H1 (cell line): ENCODE measurements around the gene TOMM22. TPM values are rescaled to one million over a fixed set of nuclear protein-coding genes. Genes with fewer than 3 reads are reported as not detected.

Experiments used
- CTCF ChIA-PET: fragments of 300-600 bp; sonication (Branson Sonifier 250); formaldehyde crosslinking; loops from one replicate; lab custom pipeline; 2021; ENCODE audit not compliant: partially characterized antibody; lab: Charles Lee
- POLR2A ChIA-PET: fragments of 300-600 bp; sonication (Branson Sonifier 250); formaldehyde crosslinking; loops from one replicate; lab custom pipeline; 2021; ENCODE audit warnings: inconsistent platforms; ENCODE audit not compliant: partially characterized antibody; lab: Charles Lee
- DNase-seq, 2 experiments: peaks; one replicate each; pipeline versions ENCODE4 v3.0.0 to v3.0.0-alpha.2; 2010 to 2022; ENCODE audit warnings: low spot score in 2 of 2, low read depth in 1 of 2, mixed read lengths in 1 of 2
- FAIRE-seq: peaks from 2 replicates; lab custom pipeline; 2011; peaks lifted over from hg19 to GRCh38; lab: Jason Lieb, UNC
- H2AFZ ChIP-seq: 2 replicates; pipeline ENCODE4 v1.8.1; 2012; ENCODE audit warnings: low read length, inconsistent platforms
- H2AK5ac ChIP-seq: 2 replicates; pipeline ENCODE4 v1.6.1; 2013; ENCODE audit warnings: low read depth, low read length
- H2BK120ac ChIP-seq: replicated peaks from 2 replicates; pipeline ENCODE3; 2013; ENCODE audit warnings: low read depth, low read length, inconsistent platforms
- H2BK12ac ChIP-seq: 2 replicates; pipeline ENCODE4 v1.6.1; 2013; ENCODE audit warnings: low read depth, low read length
- H2BK15ac ChIP-seq: 2 replicates; pipeline ENCODE4 v1.6.1; 2013; ENCODE audit warnings: low read length
- H2BK20ac ChIP-seq: 2 replicates; pipeline ENCODE4 v1.6.1; 2013; ENCODE audit warnings: low read length
- H2BK5ac ChIP-seq: 2 replicates; pipeline ENCODE4 v1.6.1; 2013; ENCODE audit warnings: low read depth, low read length
- H3K14ac ChIP-seq: 2 replicates; pipeline ENCODE4 v1.6.1; 2013; ENCODE audit warnings: inconsistent platforms; ENCODE audit not compliant: insufficient read length
- H3K18ac ChIP-seq: 2 replicates; pipeline ENCODE4 v1.6.1; 2013; ENCODE audit warnings: low read length; ENCODE audit errors: extremely low read depth
- H3K23ac ChIP-seq: 2 replicates; pipeline ENCODE4 v1.6.1; 2013; ENCODE audit warnings: inconsistent platforms; ENCODE audit not compliant: insufficient read length
- H3K23me2 ChIP-seq: 2 replicates; pipeline ENCODE4 v1.6.1; 2013; ENCODE audit warnings: low read depth, low read length
- H3K27ac ChIP-seq: 2 replicates; pipeline ENCODE4 v1.6.1; 2011; ENCODE audit warnings: low read depth, low read length, inconsistent platforms
- H3K27me3 ChIP-seq, 4 experiments: replicated peaks in 1 of 4; 1 replicate in 1 of 4; 2 replicates in 3 of 4; pipeline versions ENCODE4 v1.6.1 to v1.8.1; 2011 to 2013; ENCODE audit warnings: low read length in 3 of 4, mild to moderate bottlenecking in 3 of 4, inconsistent platforms in 2 of 4, mixed read lengths in 2 of 4, moderate library complexity in 1 of 4; ENCODE audit not compliant: control insufficient read depth in 3 of 4, insufficient read depth in 3 of 4; ENCODE audit errors: extremely low read depth in 1 of 4
- H3K36me3 ChIP-seq, 4 experiments: 2 replicates each; pipeline versions ENCODE4 v1.6.1 to v1.8.1; 2011 to 2013; ENCODE audit warnings: mild to moderate bottlenecking in 4 of 4, low read length in 3 of 4, moderate library complexity in 2 of 4, control low read depth in 1 of 4, inconsistent platforms in 1 of 4; ENCODE audit not compliant: insufficient read depth in 4 of 4, control insufficient read depth in 2 of 4
- H3K4ac ChIP-seq: replicated peaks from 2 replicates; pipeline ENCODE3; 2013; ENCODE audit warnings: low read length, low read depth, mixed read lengths, inconsistent platforms; ENCODE audit not compliant: insufficient read length
- H3K4me1 ChIP-seq, 4 experiments: replicated peaks in 1 of 4; 1 replicate in 1 of 4; 2 replicates in 3 of 4; pipeline versions ENCODE4 v1.6.1 to v1.8.1; 2011 to 2013; ENCODE audit warnings: low read length in 3 of 4, inconsistent platforms in 2 of 4, mixed read lengths in 1 of 4; ENCODE audit not compliant: insufficient read depth in 4 of 4, control insufficient read depth in 3 of 4
- H3K4me2 ChIP-seq, 2 experiments: 2 replicates each; pipeline versions ENCODE4 v1.6.1 to v1.8.1; 2011 to 2013; ENCODE audit warnings: low read depth in 2 of 2, low read length in 2 of 2, control low read depth in 1 of 2, inconsistent platforms in 1 of 2, mild to moderate bottlenecking in 1 of 2; ENCODE audit not compliant: insufficient read depth in 1 of 2
- H3K4me3 ChIP-seq, 4 experiments: fragments of 200-600, 300-600 bp in 1 of 4; sonication (generic), shearing (Covaris generic), sonication (Bioruptor Twin) in 1 of 4; 2 replicates each; pipeline versions ENCODE4 v1.5.1 to v1.8.1; 2011 to 2016; ENCODE audit warnings: low read length in 4 of 4, low read depth in 3 of 4, control low read depth in 2 of 4, inconsistent platforms in 2 of 4, mild to moderate bottlenecking in 2 of 4, mixed read lengths in 1 of 4, moderate library complexity in 1 of 4; ENCODE audit not compliant: insufficient read depth in 2 of 4; ENCODE audit errors: extremely low read depth in 1 of 4
- H3K56ac ChIP-seq: replicated peaks from 2 replicates; pipeline ENCODE3; 2013; ENCODE audit warnings: low read depth, mild to moderate bottlenecking, mixed read lengths, low read length, inconsistent platforms; ENCODE audit not compliant: insufficient read length
- H3K79me1 ChIP-seq: 2 replicates; pipeline ENCODE4 v1.6.1; 2013; ENCODE audit warnings: low read depth, low read length, control low read depth
- H3K79me2 ChIP-seq, 2 experiments: 2 replicates each; pipeline versions ENCODE4 v1.6.1 to v1.8.1; 2012 to 2013; ENCODE audit warnings: low read length in 2 of 2, mild to moderate bottlenecking in 2 of 2, inconsistent platforms in 1 of 2; ENCODE audit not compliant: insufficient read depth in 2 of 2, control insufficient read depth in 1 of 2
- H3K9ac ChIP-seq, 4 experiments: replicated peaks in 1 of 4; 1 replicate in 1 of 4; 2 replicates in 3 of 4; pipeline versions ENCODE4 v1.6.1 to v1.8.1; 2011 to 2013; ENCODE audit warnings: low read depth in 3 of 4, low read length in 3 of 4, control low read depth in 2 of 4, mild to moderate bottlenecking in 2 of 4, moderate library complexity in 2 of 4, inconsistent platforms in 1 of 4; ENCODE audit errors: extremely low read depth in 1 of 4
- H3K9me3 ChIP-seq, 2 experiments: 2 replicates each; pipeline versions ENCODE4 v1.6.1 to v1.8.1; 2012 to 2013; ENCODE audit warnings: mild to moderate bottlenecking in 2 of 2, moderate library complexity in 2 of 2, control low read depth in 1 of 2, inconsistent platforms in 1 of 2, low read depth in 1 of 2, low read length in 1 of 2, mixed read lengths in 1 of 2; ENCODE audit not compliant: insufficient read depth in 2 of 2
- H4K20me1 ChIP-seq, 2 experiments: replicated peaks in 1 of 2; 2 replicates each; pipeline versions ENCODE3 to v1.8.1; 2011 to 2013; ENCODE audit warnings: inconsistent platforms in 2 of 2, low read length in 2 of 2, mild to moderate bottlenecking in 1 of 2; ENCODE audit not compliant: insufficient read depth in 2 of 2, control insufficient read depth in 1 of 2
- H4K5ac ChIP-seq: 2 replicates; pipeline ENCODE4 v1.6.1; 2013; ENCODE audit warnings: low read length, low read depth, mixed read lengths, inconsistent platforms; ENCODE audit not compliant: insufficient read length
- H4K8ac ChIP-seq: 2 replicates; pipeline ENCODE4 v1.8.0; 2013; ENCODE audit warnings: mild to moderate bottlenecking, moderate library complexity, low read length, inconsistent platforms; ENCODE audit not compliant: insufficient read depth; ENCODE audit errors: extremely low read depth
- H4K91ac ChIP-seq: replicated peaks from 2 replicates; pipeline ENCODE3; 2013; ENCODE audit warnings: low read length, mixed read lengths, inconsistent platforms; ENCODE audit not compliant: insufficient read length
- ASH2L ChIP-seq: fragments of 200-600, 300-600 bp; sonication (generic); IDR thresholded peaks from one replicate; pipeline ENCODE4 v1.7.1; 2017; ENCODE audit warnings: low read length
- BCL11A ChIP-seq, 2 experiments: IDR thresholded peaks; one replicate each; pipeline ENCODE4 v1.6.1; 2011; ENCODE audit warnings: low read depth in 2 of 2, low read length in 2 of 2, mild to moderate bottlenecking in 2 of 2
- CBX5 ChIP-seq: fragments of 300-800, 300-1000 bp; sonication (generic); IDR thresholded peaks from 2 replicates; pipeline ENCODE4 v1.7.1; 2016; ENCODE audit warnings: antibody characterized with exemption, low read length, low read depth
- EGR1 ChIP-seq: IDR thresholded peaks from 2 replicates; pipeline ENCODE4 v1.6.1; 2011; ENCODE audit warnings: low read depth, low read length, borderline replicate concordance
- EP300 ChIP-seq, 2 experiments: IDR thresholded peaks; 1 replicate in 1 of 2; 2 replicates in 1 of 2; pipeline ENCODE4 v1.6.1; 2011 to 2012; ENCODE audit warnings: low read depth in 2 of 2, low read length in 2 of 2, mild to moderate bottlenecking in 2 of 2, borderline replicate concordance in 1 of 2, inconsistent platforms in 1 of 2, moderate library complexity in 1 of 2
- GTF2F1 ChIP-seq: IDR thresholded peaks from 2 replicates; pipeline ENCODE4 v1.6.1; 2012; ENCODE audit warnings: low read depth, low read length, improper control_type of control experiment, borderline replicate concordance
- HDAC6 ChIP-seq: IDR thresholded peaks from one replicate; pipeline ENCODE4 v1.7.1; 2012; ENCODE audit warnings: low read depth, mild to moderate bottlenecking, inconsistent platforms, low read length, moderate library complexity
- POLR2A ChIP-seq, 2 experiments: IDR thresholded peaks; 1 replicate in 1 of 2; 2 replicates in 1 of 2; pipeline ENCODE4 v1.6.1; 2011; ENCODE audit warnings: low read depth in 2 of 2, low read length in 2 of 2, mild to moderate bottlenecking in 2 of 2; ENCODE audit errors: control extremely low read depth in 1 of 2
- POLR2AphosphoS5 ChIP-seq: IDR thresholded peaks from 2 replicates; pipeline ENCODE4 v1.6.1; 2011; ENCODE audit warnings: low read depth, low read length
- RAD21 ChIP-seq, 2 experiments: IDR thresholded peaks in 1 of 2; conservative IDR thresholded peaks in 1 of 2; 2 replicates each; pipeline ENCODE4 v1.6.1; 2011; ENCODE audit warnings: low read depth in 2 of 2, low read length in 2 of 2, improper control_type of control experiment in 1 of 2, inconsistent platforms in 1 of 2, mild to moderate bottlenecking in 1 of 2, moderate library complexity in 1 of 2
- RNF2 ChIP-seq: fragments of 200-900, 300-1000 bp; sonication (generic); IDR thresholded peaks from 2 replicates; pipeline ENCODE4 v1.7.1; 2016; ENCODE audit warnings: borderline replicate concordance, low read depth, mild to moderate bottlenecking, antibody characterized with exemption, low read length; ENCODE audit not compliant: poor library complexity, severe bottlenecking; ENCODE audit errors: missing control alignments
- SIN3A ChIP-seq, 2 experiments: IDR thresholded peaks in 1 of 2; conservative IDR thresholded peaks in 1 of 2; 2 replicates each; pipeline ENCODE4 v1.6.1; 2011 to 2012; ENCODE audit warnings: low read length in 2 of 2, improper control_type of control experiment in 1 of 2, low read depth in 1 of 2, mild to moderate bottlenecking in 1 of 2
- TAF7 ChIP-seq: optimal IDR thresholded peaks from 2 replicates; pipeline ENCODE3; 2011; ENCODE audit warnings: low read depth, mild to moderate bottlenecking, inconsistent platforms, low read length, moderate library complexity, borderline replicate concordance
- YY1 ChIP-seq: IDR thresholded peaks from 2 replicates; pipeline ENCODE4 v1.6.1; 2011; ENCODE audit warnings: low read depth, mild to moderate bottlenecking, low read length
- WGBS, 2 experiments: shearing (Covaris generic) in 1 of 2; methylation state at CpG; one replicate each; pipeline versions ENCODE4 v1.1.6 to v1.1.7; 2013 to 2015; ENCODE audit warnings: low lambda C conversion rate in 2 of 2, mixed read lengths in 2 of 2, inconsistent platforms in 1 of 2, low coverage in 1 of 2, missing lambda C conversion rate in 1 of 2; ENCODE audit not compliant: insufficient replicate concordance in 2 of 2, insufficient coverage in 1 of 2, insufficient read length in 1 of 2; ENCODE audit errors: extremely low coverage in 1 of 2, missing lambda C conversion rate in 1 of 2; 5-methylcytosine and 5-hydroxymethylcytosine counted together
- polyA plus RNA-seq, 7 experiments: library from polyadenylated mRNA; depleted of rRNA in 3 of 7; stranded (reverse) in 5 of 7; unstranded in 2 of 7; fragments of >200 nt in 5 of 7; fragments of 200-250 nt in 2 of 7; gene quantifications; 1 replicate in 5 of 7; 2 replicates in 1 of 7; 4 replicates in 1 of 7; pipeline versions ENCODE4 v1.2.1 to v1.2.3, GENCODE V29; 2011 to 2013; ENCODE audit warnings: missing spikeins in 2 of 7, mixed read lengths in 2 of 7
- total RNA-seq: library from RNA; stranded (reverse); fragmentation: NEBNext Ultra II Directional; extraction: Animal tissue kit (Norgen Biotek cat#: 25700); gene quantifications from 2 replicates; pipeline ENCODE4 v1.2.1, GENCODE V29; 2021

The TOMM22 gene
- total and polyA plus RNA-seq, 2 of the 8 experiments (the other 6 are each of a cell fraction or from before 2014, with no cell fraction given) = 84.0 to 125 TPM

- no peak overlapping the region for H3K4me3 ChIP-seq
- no peak overlapping the region for H2AFZ ChIP-seq
- H3K4me2 ChIP-seq = no peak overlapping the region
- H2BK20ac ChIP-seq = no peak overlapping the region
- no peak overlapping the region for H2BK15ac ChIP-seq
- no peaks in the 10 kb centered on the region for H3K4me1 ChIP-seq
- no peaks in the 10 kb centered on the region for H3K79me2 ChIP-seq
- H3K18ac ChIP-seq = no peak overlapping the region
- no peak overlapping the region for H2BK12ac ChIP-seq
- no peaks in the 10 kb centered on the region for H3K9me3 ChIP-seq
- DNase-seq (no peak), FAIRE-seq (no peak)
- H3K23me2 ChIP-seq = no peaks in the 10 kb centered on the region
- H3K56ac ChIP-seq = no peak overlapping the region
- ChIA-PET POLR2A (interaction anchor here (1.1 kb wide), 1 partner anchor 13 kb away, joined by 3 read pairs; no protein-coding TSS in a partner anchor), CTCF (interaction anchor here (1.0 kb wide), 1 partner anchor 136 kb away, joined by 3 read pairs; no protein-coding TSS in a partner anchor)
- H3K36me3 ChIP-seq = peaks cover 0 to 20% (median 2%) of the 10 kb centered on the region in 4 experiments; a peak in 4 of 8 replicates
- H4K8ac ChIP-seq = no peak overlapping the region
- no peaks in the 10 kb centered on the region for H3K79me1 ChIP-seq
- WGBS, 2 experiments = 77% methylated on average over 3 of the region's 3 CpGs; no CpG with 5 or more reads in 1 of the 2 experiments
- no peaks in the 10 kb centered on the region for H3K27me3 ChIP-seq
- no peak overlapping the region for H4K5ac ChIP-seq
- H3K14ac ChIP-seq = no peak overlapping the region
- H4K91ac ChIP-seq = no peak overlapping the region
- H2BK120ac ChIP-seq = no peak overlapping the region
- H3K23ac ChIP-seq = no peak overlapping the region
- H2AK5ac ChIP-seq = no peak overlapping the region
- H3K27ac ChIP-seq = no peak overlapping the region
- peaks cover 0 to 2% of the 10 kb centered on the region in 2 experiments for H4K20me1 ChIP-seq
- no peak overlapping the region for H2BK5ac ChIP-seq
- H3K9ac ChIP-seq = no peak overlapping the region
- no peak overlapping the region for H3K4ac ChIP-seq
- TF ChIP-seq EGR1 (no peak), GTF2F1 (no peak), CBX5 (no peak), RNF2 (no peak), BCL11A (IDR thresholded peaks at IDR 0.05; ENCODE audit: low read depth in 2 of 2, low read length in 2 of 2) (no peak), HDAC6 (no peak), YY1 (no peak), TAF7 (no peak), SIN3A (conservative IDR thresholded peaks at IDR 0.05 in 1 of 2, IDR thresholded peaks at IDR 0.05 in 1 of 2; ENCODE audit: low read depth in 1 of 2, low read length in 2 of 2) (no peak), EP300 (IDR thresholded peaks at IDR 0.05; ENCODE audit: borderline replicate concordance in 1 of 2, low read depth in 2 of 2, low read length in 2 of 2) (no peak), POLR2A (IDR thresholded peaks at IDR 0.05; ENCODE audit: control extremely low read depth in 1 of 2, low read depth in 2 of 2, low read length in 2 of 2) (no peak), POLR2AphosphoS5 (no peak), ASH2L (no peak), RAD21 (IDR thresholded peaks at IDR 0.05 in 1 of 2, conservative IDR thresholded peaks at IDR 0.05 in 1 of 2; ENCODE audit: low read depth in 2 of 2, low read length in 2 of 2) (no peak)
These were observed 49.2 kb upstream of the TOMM22 start for GRCh38 chr22:38632528-38632927.
